PC-3 (cell line): ENCODE results near the gene SPATA6.
"Not testable (repeated sequence)": the region's sequence is repeated elsewhere in the genome, so short reads cannot be mapped to it uniquely, and the experiment has no call there.

Experiments used
- CTCF ChIP-seq: fragments of 300-600 bp; sonication (generic); conservative IDR thresholded peaks from 2 replicates; pipeline ENCODE4 v1.5.1; 2017; ENCODE audit warnings: antibody characterized with exemption, low read depth, mild to moderate bottlenecking, low read length
- EZH2 ChIP-seq: fragments of 300-600 bp; sonication (generic); IDR thresholded peaks from one replicate; pipeline ENCODE4 v1.6.1; 2017; ENCODE audit warnings: antibody characterized with exemption, mild to moderate bottlenecking, low read length; ENCODE audit not compliant: unreplicated experiment
- EZH2phosphoT487 ChIP-seq: fragments of 300-600 bp; sonication (generic); IDR thresholded peaks from 2 replicates; pipeline ENCODE4 v1.6.1; 2018; ENCODE audit warnings: mild to moderate bottlenecking, antibody characterized with exemption, low read length, borderline replicate concordance

- not testable (repeated sequence) for TF ChIP-seq CTCF, EZH2, EZH2phosphoT487
Measured at GRCh38 chr1:48437379-48437778, 34.6 kb downstream of the SPATA6 start.
